CD1c-positive myeloid dendritic cell (primary cell): ENCODE data around the gene LPAR5.
"Not testable (repeated sequence)": the region's sequence is repeated elsewhere in the genome, so short reads cannot be mapped to it uniquely, and the experiment has no call there.

Experiments used
- DNase-seq: peaks from one replicate; pipeline ENCODE4 v3.0.0-alpha.2; 2016; ENCODE audit errors: extremely low spot score

LPAR5 gene

GRCh38 chr12:6606331-6607131 is 29.2 kb downstream of the LPAR5 start:
- peak; percentile 50 for DNase-seq

GRCh38 chr12:6605421-6606330 is 30.1 kb downstream of the LPAR5 start:
- peak; percentile 34 for DNase-seq

- no peak for DNase-seq
These were observed 31.3 kb downstream of the LPAR5 start for GRCh38 chr12:6604259-6605029.

- DNase-seq: no peak
These were observed 32.6 kb downstream of the LPAR5 start for GRCh38 chr12:6603095-6603567.

GRCh38 chr12:6602526-6602925 is 33.2 kb downstream of the LPAR5 start:
- DNase-seq: no peak

GRCh38 chr12:6595673-6596072 is 40.1 kb downstream of the LPAR5 start:
- not testable (repeated sequence) for DNase-seq

GRCh38 chr12:6592087-6592486 is 43.7 kb downstream of the LPAR5 start:
- no peak for DNase-seq

- not testable (repeated sequence) for DNase-seq
These were observed 49.2 kb downstream of the LPAR5 start for GRCh38 chr12:6586569-6586968.

- DNase-seq: no peak
These were observed 51.5 kb downstream of the LPAR5 start for GRCh38 chr12:6584293-6584692.

- no peak for DNase-seq
These were observed 52.8 kb downstream of the LPAR5 start for GRCh38 chr12:6582959-6583358.

- no peak for DNase-seq
These were observed 53.6 kb downstream of the LPAR5 start for GRCh38 chr12:6582196-6582595.

- no peak for DNase-seq
These were observed 60.1 kb downstream of the LPAR5 start for GRCh38 chr12:6575648-6576047.

GRCh38 chr12:6574576-6575295 is 61.0 kb downstream of the LPAR5 start:
- no peak for DNase-seq

- no peak for DNase-seq
These were observed 62.8 kb downstream of the LPAR5 start for GRCh38 chr12:6573001-6573400.

GRCh38 chr12:6570264-6570887 is 65.4 kb downstream of the LPAR5 start:
- DNase-seq: peak; percentile 20

GRCh38 chr12:6569786-6570185 is 66.0 kb downstream of the LPAR5 start:
- DNase-seq: no peak

GRCh38 chr12:6569312-6569711 is 66.4 kb downstream of the LPAR5 start:
- no peak for DNase-seq
